BLaER1 treated with 17β-estradiol and CSF1 and Interleukin-3, amounts not matched to agents 10 nM and 100 nM (cell line): ENCODE measurements around the gene SERPINE1.

Experiments used
- H3K27ac ChIP-seq, 11 experiments: shearing (Covaris generic); formaldehyde crosslinking; 2 replicates each; pipeline ENCODE4 v1.8.1; 2022
- H3K27me3 ChIP-seq, 11 experiments: shearing (Covaris generic); formaldehyde crosslinking; 2 replicates each; pipeline ENCODE4 v1.8.1; 2022
- H3K36me3 ChIP-seq, 11 experiments: shearing (Covaris generic); formaldehyde crosslinking; 2 replicates each; pipeline ENCODE4 v1.8.1; 2022
- H3K4me1 ChIP-seq, 10 experiments: shearing (Covaris generic); formaldehyde crosslinking; 2 replicates each; pipeline ENCODE4 v1.8.1; 2022
- H3K4me2 ChIP-seq, 11 experiments: shearing (Covaris generic); formaldehyde crosslinking; 2 replicates each; pipeline ENCODE4 v1.8.1; 2022
- H3K4me3 ChIP-seq, 10 experiments: shearing (Covaris generic); formaldehyde crosslinking; 2 replicates each; pipeline ENCODE4 v1.8.1; 2022
- H3K9ac ChIP-seq, 11 experiments: shearing (Covaris generic); formaldehyde crosslinking; 2 replicates each; pipeline ENCODE4 v1.8.1; 2022
- H3K9me3 ChIP-seq, 11 experiments: shearing (Covaris generic); formaldehyde crosslinking; replicated peaks in 1 of 11; 2 replicates each; pipeline ENCODE4 v1.8.1; 2022
- H4K20me1 ChIP-seq, 11 experiments: shearing (Covaris generic); formaldehyde crosslinking; 2 replicates each; pipeline ENCODE4 v1.8.1; 2022
- Cebpa-rat ChIP-seq, 11 experiments: shearing (Covaris generic); IDR thresholded peaks; 2 replicates each; pipeline ENCODE4 v1.8.1; 2022

Gene SERPINE1

GRCh38 chr7:101166648-101166908 lies 39.7 kb downstream of the SERPINE1 start:
- no peak for TF ChIP-seq Cebpa-rat (IDR thresholded peaks at IDR 0.05)
- peak overlapping the region; percentile 90 to 100 (median 99) for H3K4me2 ChIP-seq
- no peaks in the 10 kb centered on the region; a peak in 1 of 22 replicates for H3K36me3 ChIP-seq
- peaks cover 69 to 79% (median 75%) of the 10 kb centered on the region in 11 experiments for H3K27me3 ChIP-seq
- H3K4me1 ChIP-seq = peaks cover 77 to 94% (median 88%) of the 10 kb centered on the region in 10 experiments
- peak overlapping the region in 1 of 11 experiments; percentile 74; a peak in 1 of 22 replicates for H3K27ac ChIP-seq
- H3K4me3 ChIP-seq = peak overlapping the region in 9 of 10 experiments; percentile 21 to 65 (median 31); a peak in 11 of 20 replicates
- H3K9me3 ChIP-seq = no peaks in the 10 kb centered on the region
- peak overlapping the region in 3 of 11 experiments; percentile 37 to 67 (median 66); a peak in 3 of 22 replicates for H3K9ac ChIP-seq
- peaks cover 0 to 53% (median 32%) of the 10 kb centered on the region in 11 experiments; a peak in 20 of 22 replicates for H4K20me1 ChIP-seq

- H3K4me2 ChIP-seq = peak overlapping the region; percentile 70 to 100 (median 98)
- H3K36me3 ChIP-seq = no peaks in the 10 kb centered on the region
- H3K4me3 ChIP-seq = peak overlapping the region; percentile 21 to 48 (median 32); a peak in 12 of 20 replicates
- TF ChIP-seq Cebpa-rat (IDR thresholded peaks at IDR 0.05) = no peak
- peak overlapping the region in 4 of 11 experiments; percentile 37 to 67 (median 58); a peak in 6 of 22 replicates for H3K9ac ChIP-seq
- H4K20me1 ChIP-seq = peaks cover 0 to 57% (median 32%) of the 10 kb centered on the region in 11 experiments; a peak in 20 of 22 replicates
- peaks cover 74 to 84% (median 80%) of the 10 kb centered on the region in 11 experiments for H3K27me3 ChIP-seq
- H3K27ac ChIP-seq = peak overlapping the region in 4 of 11 experiments; percentile 25 to 74 (median 62); a peak in 6 of 22 replicates
- peaks cover 78 to 94% (median 88%) of the 10 kb centered on the region in 10 experiments for H3K4me1 ChIP-seq
- peaks cover 0 to 1% (median under 1%) of the 10 kb centered on the region in 11 experiments; a peak in 7 of 22 replicates for H3K9me3 ChIP-seq
Measured at GRCh38 chr7:101166909-101167644, 40.2 kb downstream of the SERPINE1 start.

GRCh38 chr7:101167645-101168411 lies 40.9 kb downstream of the SERPINE1 start:
- Histone ChIP-seq H3K9me3 (peaks cover 0 to 9% (median 8%) of the 10 kb centered on the region in 11 experiments; a peak in 17 of 22 replicates), H3K4me3 (peak overlapping the region in 2 of 10 experiments; percentile 23 to 48; a peak in 2 of 20 replicates), H3K27ac (no peak overlapping the region), H4K20me1 (peaks cover 0 to 65% (median 32%) of the 10 kb centered on the region in 11 experiments; a peak in 20 of 22 replicates), H3K27me3 (peaks cover 82 to 91% (median 87%) of the 10 kb centered on the region in 11 experiments), H3K9ac (no peak overlapping the region), H3K36me3 (no peaks in the 10 kb centered on the region), H3K4me2 (peak overlapping the region in 10 of 11 experiments; percentile 70 to 100 (median 98); a peak in 17 of 22 replicates), H3K4me1 (peaks cover 79 to 94% (median 89%) of the 10 kb centered on the region in 10 experiments)
- no peak for TF ChIP-seq Cebpa-rat (IDR thresholded peaks at IDR 0.05)

GRCh38 chr7:101168412-101169049 lies 41.6 kb downstream of the SERPINE1 start:
- H3K9me3 ChIP-seq = peaks cover 0 to 16% (median 15%) of the 10 kb centered on the region in 11 experiments; a peak in 18 of 22 replicates
- peaks cover 89 to 98% (median 94%) of the 10 kb centered on the region in 11 experiments for H3K27me3 ChIP-seq
- peak overlapping the region in 10 of 11 experiments; percentile 70 to 100 (median 90); a peak in 20 of 22 replicates for H3K4me2 ChIP-seq
- H3K27ac ChIP-seq = no peak overlapping the region
- H3K4me3 ChIP-seq = no peak overlapping the region
- H3K4me1 ChIP-seq = peaks cover 86 to 97% (median 95%) of the 10 kb centered on the region in 10 experiments
- peaks cover 0 to 72% (median 32%) of the 10 kb centered on the region in 11 experiments; a peak in 20 of 22 replicates for H4K20me1 ChIP-seq
- no peak for TF ChIP-seq Cebpa-rat (IDR thresholded peaks at IDR 0.05)
- H3K9ac ChIP-seq = no peak overlapping the region
- no peaks in the 10 kb centered on the region for H3K36me3 ChIP-seq

GRCh38 chr7:101169110-101169837 lies 42.4 kb downstream of the SERPINE1 start:
- H3K9ac ChIP-seq = no peak overlapping the region

GRCh38 chr7:101169838-101170551 lies 43.1 kb downstream of the SERPINE1 start:
- Histone ChIP-seq H3K27ac (no peak overlapping the region), H3K4me3 (peak overlapping the region in 9 of 10 experiments; percentile 5 to 49 (median 22); a peak in 9 of 20 replicates), H3K27me3 (peaks cover 91 to 98% (median 97%) of the 10 kb centered on the region in 11 experiments), H4K20me1 (peaks cover 0 to 57% (median 18%) of the 10 kb centered on the region in 11 experiments; a peak in 20 of 22 replicates), H3K4me1 (peaks cover 74 to 96% (median 93%) of the 10 kb centered on the region in 10 experiments), H3K36me3 (no peaks in the 10 kb centered on the region), H3K9ac (peak overlapping the region in 3 of 11 experiments; percentile 3 to 31 (median 27); a peak in 1 of 22 replicates), H3K4me2 (peak overlapping the region; percentile 70 to 100 (median 89)), H3K9me3 (peaks cover 0 to 25% (median 22%) of the 10 kb centered on the region in 11 experiments; a peak in 18 of 22 replicates)
- no peak for TF ChIP-seq Cebpa-rat (IDR thresholded peaks at IDR 0.05)

More at GRCh38 chr7:101169110-101169837, 42.4 kb downstream of the SERPINE1 start:
- peaks cover 91 to 98% (median 97%) of the 10 kb centered on the region in 11 experiments for H3K27me3 ChIP-seq
- TF ChIP-seq Cebpa-rat (IDR thresholded peaks at IDR 0.05) = no peak
- peak overlapping the region; percentile 70 to 100 (median 89) for H3K4me2 ChIP-seq
- H3K4me3 ChIP-seq = peak overlapping the region in 4 of 10 experiments; percentile 13 to 24 (median 22); a peak in 2 of 20 replicates
- H3K36me3 ChIP-seq = no peaks in the 10 kb centered on the region
- no peak overlapping the region for H3K27ac ChIP-seq
- peaks cover 81 to 97% (median 95%) of the 10 kb centered on the region in 10 experiments for H3K4me1 ChIP-seq
- peaks cover 0 to 23% (median 22%) of the 10 kb centered on the region in 11 experiments; a peak in 18 of 22 replicates for H3K9me3 ChIP-seq
- H4K20me1 ChIP-seq = peaks cover 0 to 64% (median 25%) of the 10 kb centered on the region in 11 experiments; a peak in 20 of 22 replicates
